ENCODE results near the gene S100A7A.

The S100A7A gene

DNA sequence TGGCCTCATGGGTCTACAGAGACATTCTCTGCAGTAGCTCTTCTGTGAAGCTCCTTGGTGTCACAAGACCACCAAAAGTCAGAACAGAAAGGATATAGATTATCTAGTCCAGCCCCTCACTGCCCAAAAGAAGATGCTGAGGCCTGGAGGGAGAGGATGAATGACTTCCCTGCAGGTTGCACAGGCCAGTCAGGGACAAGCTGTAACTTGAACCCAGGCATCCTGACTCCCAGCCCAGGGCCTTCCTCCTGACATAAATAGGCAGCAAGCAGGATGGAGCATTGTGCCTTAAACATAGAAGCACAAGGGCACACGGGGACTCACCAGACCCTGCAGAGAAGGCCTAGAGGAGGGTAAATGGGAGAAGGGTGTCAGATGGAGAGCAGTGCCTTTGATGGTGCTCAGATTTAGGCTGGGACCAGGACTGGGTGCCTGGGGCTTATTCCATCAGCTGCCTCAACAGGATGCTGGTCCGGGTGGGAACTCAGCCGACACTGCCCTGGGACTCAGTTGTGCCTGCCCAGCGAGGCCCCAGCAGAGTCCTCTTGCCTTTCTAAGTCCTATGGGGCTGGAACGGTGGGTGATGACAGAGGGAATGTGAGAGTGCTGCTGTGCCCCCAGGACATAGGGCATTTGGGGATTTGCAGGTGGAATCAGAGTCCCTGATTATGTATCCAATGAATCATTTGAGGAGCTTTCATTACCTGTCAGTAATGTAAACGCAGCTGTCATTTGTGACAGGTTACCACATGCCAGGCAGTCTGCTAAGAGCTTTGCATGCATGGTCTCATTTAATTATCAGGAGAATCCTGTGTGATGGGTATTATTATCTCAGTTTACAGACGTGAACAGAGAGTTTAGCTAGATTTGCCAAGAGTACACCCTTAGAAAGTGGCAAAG is 13.2 kb downstream of the S100A7A start:
- DNase-seq (ENCODE audit: low spot score) = no peak
- TF ChIP-seq, protein P1, sequence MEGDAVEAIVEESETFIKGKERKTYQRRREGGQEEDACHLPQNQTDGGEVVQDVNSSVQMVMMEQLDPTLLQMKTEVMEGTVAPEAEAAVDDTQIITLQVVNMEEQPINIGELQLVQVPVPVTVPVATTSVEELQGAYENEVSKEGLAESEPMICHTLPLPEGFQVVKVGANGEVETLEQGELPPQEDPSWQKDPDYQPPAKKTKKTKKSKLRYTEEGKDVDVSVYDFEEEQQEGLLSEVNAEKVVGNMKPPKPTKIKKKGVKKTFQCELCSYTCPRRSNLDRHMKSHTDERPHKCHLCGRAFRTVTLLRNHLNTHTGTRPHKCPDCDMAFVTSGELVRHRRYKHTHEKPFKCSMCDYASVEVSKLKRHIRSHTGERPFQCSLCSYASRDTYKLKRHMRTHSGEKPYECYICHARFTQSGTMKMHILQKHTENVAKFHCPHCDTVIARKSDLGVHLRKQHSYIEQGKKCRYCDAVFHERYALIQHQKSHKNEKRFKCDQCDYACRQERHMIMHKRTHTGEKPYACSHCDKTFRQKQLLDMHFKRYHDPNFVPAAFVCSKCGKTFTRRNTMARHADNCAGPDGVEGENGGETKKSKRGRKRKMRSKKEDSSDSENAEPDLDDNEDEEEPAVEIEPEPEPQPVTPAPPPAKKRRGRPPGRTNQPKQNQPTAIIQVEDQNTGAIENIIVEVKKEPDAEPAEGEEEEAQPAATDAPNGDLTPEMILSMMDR (IDR thresholded peaks at IDR 0.05; ENCODE audit: extremely low read depth, missing control alignments) = no peak

DNA sequence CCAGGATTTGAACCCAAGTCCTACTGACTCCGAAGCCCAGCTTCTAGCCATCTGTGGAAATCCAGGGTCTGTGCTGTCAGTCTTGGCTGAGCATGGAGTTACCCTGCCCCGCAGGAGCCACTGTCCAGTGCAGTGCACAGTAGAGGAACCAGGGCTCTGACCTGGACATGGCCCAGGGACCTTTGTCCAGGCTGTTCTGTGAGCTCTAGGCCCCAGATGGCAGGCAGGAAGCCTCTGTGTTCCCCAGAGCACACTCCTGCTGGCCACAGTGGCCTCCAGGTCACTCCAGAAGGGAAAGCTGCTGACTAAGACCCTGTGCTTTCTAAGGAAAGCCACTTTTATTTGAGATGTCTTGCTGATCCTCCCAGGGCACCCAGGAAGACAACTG is 13.8 kb downstream of the S100A7A start:
- TF ChIP-seq, protein P1 (IDR thresholded peaks at IDR 0.05; ENCODE audit: extremely low read depth, missing control alignments) = no peak

GRCh38 chr1:153430561-153430960 is 14.2 kb downstream of the S100A7A start:
- TF ChIP-seq, protein P1 (IDR thresholded peaks at IDR 0.05; ENCODE audit: extremely low read depth, missing control alignments) = no peak
- no peak for DNase-seq (ENCODE audit: low spot score)

More for the DNA sequence above, 13.8 kb downstream of the S100A7A start:
- no peak for DNase-seq (ENCODE audit: low spot score)

GRCh38 chr1:153431002-153431401 is 14.7 kb downstream of the S100A7A start:
- no peak for DNase-seq (ENCODE audit: low spot score)
- TF ChIP-seq, protein P1 (IDR thresholded peaks at IDR 0.05; ENCODE audit: extremely low read depth, missing control alignments) = no peak

DNA sequence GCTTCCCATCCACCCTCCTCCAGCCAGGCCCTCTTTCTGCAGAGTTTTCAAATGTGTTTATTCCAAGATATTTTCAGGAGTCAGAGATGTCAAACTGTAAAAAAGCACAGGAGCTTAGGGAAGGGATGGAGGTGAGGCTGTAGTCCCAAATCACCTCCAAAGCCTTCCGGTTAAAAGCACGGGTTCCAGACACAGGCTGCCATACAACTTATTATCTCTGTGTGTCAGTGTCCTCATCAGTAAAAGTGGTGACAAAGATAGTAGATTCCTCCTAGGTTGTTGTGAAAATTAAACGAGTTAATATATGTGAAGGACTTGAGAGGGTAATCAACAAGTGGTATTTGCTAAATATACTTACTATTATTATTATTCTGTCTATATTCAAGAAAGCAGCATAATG is 15.1 kb downstream of the S100A7A start:
- DNase-seq (ENCODE audit: low spot score) = no peak

GRCh38 chr1:153431928-153432327 is 15.6 kb downstream of the S100A7A start:
- TF ChIP-seq, protein P1 (IDR thresholded peaks at IDR 0.05; ENCODE audit: extremely low read depth, missing control alignments) = no peak
- no peak for DNase-seq (ENCODE audit: low spot score)

More for the DNA sequence above, 15.1 kb downstream of the S100A7A start:
- TF ChIP-seq, protein P1 (IDR thresholded peaks at IDR 0.05; ENCODE audit: extremely low read depth, missing control alignments) = no peak

DNA sequence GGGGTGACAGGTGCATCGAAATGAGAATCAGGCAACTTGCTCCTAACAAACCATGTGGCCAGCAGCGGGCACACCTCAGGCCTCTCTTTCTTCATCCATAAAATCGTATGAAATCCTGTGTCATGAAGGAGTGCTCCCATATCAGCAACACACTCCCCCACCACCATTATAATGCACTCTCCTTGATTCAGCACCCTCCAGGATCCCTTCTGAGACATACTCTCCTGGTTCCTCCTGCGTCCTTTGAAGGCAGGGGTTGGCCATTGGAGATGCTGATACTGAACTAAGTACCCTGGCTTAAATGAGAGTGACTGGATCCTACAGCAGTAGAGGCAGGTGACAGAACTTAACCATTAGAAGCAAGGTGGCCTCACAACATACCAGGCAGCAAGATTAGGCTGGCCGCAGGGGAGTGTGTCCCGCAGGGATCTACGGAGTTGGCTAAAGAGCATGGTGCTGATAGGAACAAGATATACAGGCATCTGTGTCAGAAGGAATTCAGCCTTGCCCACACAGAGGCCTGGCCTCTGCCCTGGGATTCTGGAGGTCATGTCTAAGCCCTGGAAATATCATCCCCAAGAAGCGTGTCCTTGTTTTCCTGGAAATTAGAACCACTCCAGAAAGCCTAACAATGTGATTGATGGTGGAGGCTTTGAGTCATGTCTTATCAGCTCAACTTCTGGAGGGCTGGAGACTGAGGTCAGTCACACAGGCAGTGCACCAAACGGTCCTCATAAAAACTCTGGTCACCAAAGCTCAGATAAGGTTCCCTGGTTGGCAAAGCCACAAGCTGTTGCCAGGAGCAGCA is 16.8 kb downstream of the S100A7A start:
- no peak for DNase-seq (ENCODE audit: low spot score)

More for the DNA sequence above, 16.8 kb downstream of the S100A7A start:
- TF ChIP-seq, protein P1 (IDR thresholded peaks at IDR 0.05; ENCODE audit: extremely low read depth, missing control alignments) = no peak

All from GM20000 (cell line).